SK-N-MC (cell line): Measurements from ENCODE around the gene IFT122.
"Not testable (repeated sequence)": the region's sequence is repeated elsewhere in the genome, so short reads cannot be mapped to it uniquely, and the experiment has no call there.

ENCODE experiments used
- EZH2 ChIP-seq: fragments of 200-600 bp; sonication (generic); IDR thresholded peaks from one replicate; pipeline ENCODE4 v1.6.1; 2017; ENCODE audit warnings: antibody characterized with exemption
- FOXP2 ChIP-seq: optimal IDR thresholded peaks from 2 replicates; pipeline ENCODE3; 2011; ENCODE audit warnings: mild to moderate bottlenecking, moderate library complexity; ENCODE audit not compliant: insufficient read depth; ENCODE audit errors: extremely low read length, control extremely low read depth
- POLR2AphosphoS5 ChIP-seq: IDR thresholded peaks from 2 replicates; pipeline ENCODE4 v1.6.1; 2012; ENCODE audit warnings: mild to moderate bottlenecking, low read depth, low read length, borderline replicate concordance

- not testable (repeated sequence) for TF ChIP-seq EZH2, POLR2AphosphoS5, FOXP2
Observed at GRCh38 chr3:129392106-129392887, 47.7 kb upstream of the IFT122 start.
